GM19193 (cell line): ENCODE results near the gene STX18.

Experiments used
- POLR2A ChIP-seq: IDR thresholded peaks from 4 replicates; pipeline ENCODE4 v1.6.1; 2011; ENCODE audit not compliant: insufficient read depth, insufficient read length; ENCODE audit errors: extremely low read depth

STX18 gene

DNA sequence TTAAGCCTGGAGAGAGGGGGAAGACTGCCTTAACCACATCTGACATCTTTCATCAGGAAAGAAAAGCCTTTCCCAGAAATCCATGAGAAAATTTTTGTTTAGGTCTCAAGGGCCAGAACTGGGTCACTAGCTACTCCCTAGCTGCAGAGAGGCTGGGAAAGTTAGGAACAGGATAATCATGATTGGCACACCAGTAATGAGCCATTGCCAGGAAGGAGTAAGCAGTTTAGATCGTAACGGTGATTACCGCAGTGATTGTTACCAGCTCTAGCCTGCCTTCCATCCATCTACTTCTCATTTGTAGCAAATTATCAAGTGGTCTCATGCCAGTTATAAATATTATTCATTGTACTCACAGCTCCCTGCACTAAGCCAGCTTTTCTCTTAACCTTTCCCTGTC is 22.7 kb upstream of the STX18 start:
- TF ChIP-seq POLR2A: no peak

GRCh38 chr4:4560642-4561041 is 18.8 kb upstream of the STX18 start:
- TF ChIP-seq POLR2A: no peak

GRCh38 chr4:4560136-4560535 is 18.3 kb upstream of the STX18 start:
- TF ChIP-seq POLR2A: no peak

GRCh38 chr4:4559596-4559995 is 17.7 kb upstream of the STX18 start:
- TF ChIP-seq POLR2A: no peak

- no peak for TF ChIP-seq POLR2A
Measured at GRCh38 chr4:4558881-4559280, 17.0 kb upstream of the STX18 start.

DNA sequence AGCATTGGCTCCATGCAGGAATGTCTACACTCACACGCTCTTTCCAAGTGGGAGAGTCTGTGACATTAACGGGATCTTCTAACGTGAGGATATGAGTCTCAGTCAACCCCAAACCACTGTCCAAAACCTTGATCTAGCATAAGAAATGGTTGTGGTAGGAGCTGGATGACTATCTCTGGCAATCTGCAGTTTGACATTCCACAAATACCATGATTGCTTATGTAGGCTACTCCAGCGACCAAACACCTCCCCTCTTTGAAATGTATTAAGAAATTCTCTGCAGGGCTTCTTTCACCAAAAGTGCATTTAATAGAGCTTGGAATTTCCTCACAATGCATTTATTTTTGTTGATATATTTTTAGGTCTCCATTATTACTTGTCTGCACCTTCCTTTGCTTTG is 14.1 kb upstream of the STX18 start:
- no peak for TF ChIP-seq POLR2A

- TF ChIP-seq POLR2A: no peak
Measured at GRCh38 chr4:4554234-4554633, 12.4 kb upstream of the STX18 start.

- no peak for TF ChIP-seq POLR2A
Measured at GRCh38 chr4:4549534-4549933, 7.7 kb upstream of the STX18 start.

DNA sequence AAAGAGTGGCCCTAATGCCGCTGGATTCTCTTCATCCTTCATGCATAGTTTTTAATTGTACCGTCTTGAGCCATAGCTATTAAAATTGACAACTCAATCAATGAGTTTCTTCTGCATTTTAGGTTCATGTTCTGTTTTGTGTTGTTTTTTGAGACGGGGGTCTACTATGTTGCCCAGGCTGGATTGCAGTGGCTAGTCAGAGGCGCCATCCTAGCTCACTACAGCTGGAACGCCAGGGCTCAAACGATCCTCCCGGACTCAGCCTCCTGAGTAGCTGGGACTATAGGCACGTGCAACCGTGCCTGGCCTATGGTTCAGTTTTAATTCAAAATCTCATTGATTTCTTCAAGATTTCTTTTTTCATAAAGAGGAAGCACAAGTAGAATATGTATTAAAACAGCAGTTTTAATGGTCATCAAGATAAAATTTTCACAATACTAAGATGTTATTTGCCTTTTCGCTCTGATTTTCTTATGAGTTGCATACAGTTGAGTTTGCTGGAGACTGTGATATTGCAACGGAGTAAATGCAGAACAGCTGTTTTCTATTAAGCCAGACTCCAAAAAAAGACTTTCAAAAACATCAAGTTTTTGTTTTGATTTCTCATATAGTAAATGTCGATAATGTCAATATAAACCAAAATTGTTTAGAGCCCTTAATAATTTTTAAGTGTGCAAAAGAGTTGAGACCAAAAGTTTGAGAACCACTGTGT is 1.1 kb upstream of the STX18 start:
- TF ChIP-seq POLR2A: no peak

- no peak for TF ChIP-seq POLR2A
Measured at GRCh38 chr4:4541040-4541631, 712 bp downstream of the STX18 start.

GRCh38 chr4:4539481-4539880 is 2.4 kb downstream of the STX18 start:
- TF ChIP-seq POLR2A: no peak

DNA sequence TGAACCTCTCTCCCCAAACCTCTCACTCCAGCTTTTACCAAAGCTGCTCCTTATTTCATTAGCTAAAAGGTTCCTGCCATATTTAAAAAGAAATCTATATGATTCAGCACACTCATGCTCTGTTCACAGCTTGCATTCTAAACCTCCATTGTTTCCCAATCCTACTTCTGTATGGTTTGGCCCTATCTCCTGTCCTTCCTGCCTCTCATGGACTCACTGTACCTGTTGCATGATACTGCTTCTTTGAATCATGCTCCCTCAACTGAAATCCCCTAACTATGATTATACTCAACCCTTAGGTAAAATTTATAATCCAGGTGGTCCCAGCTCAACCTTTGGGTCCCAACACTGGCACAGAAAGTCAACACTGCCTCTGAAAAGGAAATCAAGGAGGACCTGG is 6.3 kb downstream of the STX18 start:
- no peak for TF ChIP-seq POLR2A

DNA sequence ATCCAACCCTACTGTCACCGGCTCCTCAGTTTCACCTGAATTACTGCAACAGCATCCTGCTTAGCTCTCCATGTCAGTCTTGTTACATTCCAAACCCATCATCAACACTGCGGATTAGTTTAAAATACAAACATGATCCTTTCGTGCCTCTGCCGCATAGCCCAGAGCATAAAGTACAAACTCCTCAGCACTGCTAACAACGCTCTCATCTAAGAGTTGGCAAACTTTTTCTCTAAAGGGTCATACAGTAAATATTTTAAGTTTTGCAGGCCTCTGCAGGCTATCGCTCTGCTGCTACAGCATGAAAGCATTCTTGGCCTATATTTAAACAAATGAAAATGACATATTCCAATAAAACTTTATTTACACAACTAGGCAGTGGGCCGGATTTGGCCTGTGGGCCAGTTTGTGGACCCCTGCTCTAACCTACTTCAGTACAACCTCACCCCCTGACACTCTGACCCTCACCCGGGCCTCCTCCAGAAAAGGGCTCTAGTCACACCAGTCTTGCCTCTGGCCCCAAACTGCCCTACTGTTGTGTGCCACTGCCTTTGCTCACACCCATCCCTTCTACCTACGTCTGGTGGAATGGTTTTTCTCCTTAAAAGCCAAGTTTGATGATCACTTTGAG is 7.2 kb downstream of the STX18 start:
- no peak for TF ChIP-seq POLR2A

DNA sequence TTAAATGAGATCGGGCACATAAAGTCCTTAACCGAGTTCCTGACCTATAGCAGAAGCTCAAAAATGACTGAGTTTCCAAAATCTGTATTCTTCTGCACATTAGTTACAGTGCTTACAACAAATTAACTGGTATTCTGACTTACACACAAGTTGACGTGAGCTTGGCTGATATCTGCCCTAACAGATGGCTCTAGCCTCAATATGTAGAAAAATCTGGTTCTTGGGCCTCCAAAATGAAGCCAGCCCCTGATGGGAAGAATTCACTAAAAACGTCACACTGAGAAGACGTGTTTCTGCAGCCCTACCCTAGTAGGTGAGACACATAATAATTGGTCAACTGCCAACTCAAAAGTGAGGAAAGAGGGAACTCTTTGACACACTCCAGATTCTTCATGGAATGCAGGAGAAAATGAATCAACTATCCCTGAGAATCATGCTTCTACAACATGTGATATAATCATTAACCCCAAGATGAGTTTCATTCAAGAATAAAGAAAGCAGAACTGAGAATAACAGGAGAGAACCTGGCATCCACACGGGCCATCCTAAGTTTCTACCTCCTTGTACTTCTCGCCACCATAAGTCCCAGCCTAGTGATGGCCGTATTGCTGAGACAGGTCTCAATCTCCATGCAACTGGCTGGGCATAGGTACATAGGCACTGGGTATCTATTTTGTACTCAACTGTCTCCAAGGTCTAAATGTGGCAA is 8.2 kb downstream of the STX18 start:
- no peak for TF ChIP-seq POLR2A

DNA sequence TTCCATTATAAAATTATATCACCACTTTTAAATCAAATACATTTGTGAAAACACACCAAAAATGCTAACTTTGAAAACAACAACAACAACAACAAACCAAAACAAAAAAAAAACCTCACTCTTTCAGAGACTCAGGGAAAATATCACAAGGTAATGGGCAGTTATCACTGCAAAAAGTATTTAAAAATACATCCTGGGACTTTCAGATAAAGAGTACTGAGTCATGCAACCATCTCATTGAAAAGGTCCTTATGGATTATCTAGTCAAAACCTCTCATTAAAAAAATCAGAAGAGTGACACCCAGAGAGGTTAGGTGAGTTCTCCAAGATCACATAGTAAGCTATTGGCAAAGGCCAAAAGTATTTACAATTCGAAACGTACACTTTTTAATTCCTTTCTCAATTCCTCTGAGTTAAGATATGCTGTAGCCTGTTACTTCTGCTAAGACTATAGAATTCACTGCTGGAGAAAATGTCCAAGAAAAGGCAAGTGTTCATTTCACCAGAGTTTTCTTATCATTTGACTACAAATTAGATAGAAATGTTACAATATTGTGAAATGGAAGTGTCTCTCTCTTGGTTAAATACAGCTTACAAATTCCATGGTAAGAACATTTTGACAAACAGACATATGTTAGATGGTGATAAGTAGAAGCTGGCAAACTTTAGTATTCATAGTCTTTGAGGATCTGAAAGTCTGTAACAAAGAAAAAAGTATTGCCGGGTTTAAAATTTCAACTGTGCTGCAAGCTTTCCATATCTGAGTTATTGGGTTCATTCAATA is 9.3 kb downstream of the STX18 start:
- no peak for TF ChIP-seq POLR2A
